Retina (tissue), 1 donor: ENCODE results near the gene ABCG5.

Experiments
- DNase-seq: peaks from one replicate; pipeline ENCODE4 v3.0.0-alpha.2; 2016

The ABCG5 gene

DNA sequence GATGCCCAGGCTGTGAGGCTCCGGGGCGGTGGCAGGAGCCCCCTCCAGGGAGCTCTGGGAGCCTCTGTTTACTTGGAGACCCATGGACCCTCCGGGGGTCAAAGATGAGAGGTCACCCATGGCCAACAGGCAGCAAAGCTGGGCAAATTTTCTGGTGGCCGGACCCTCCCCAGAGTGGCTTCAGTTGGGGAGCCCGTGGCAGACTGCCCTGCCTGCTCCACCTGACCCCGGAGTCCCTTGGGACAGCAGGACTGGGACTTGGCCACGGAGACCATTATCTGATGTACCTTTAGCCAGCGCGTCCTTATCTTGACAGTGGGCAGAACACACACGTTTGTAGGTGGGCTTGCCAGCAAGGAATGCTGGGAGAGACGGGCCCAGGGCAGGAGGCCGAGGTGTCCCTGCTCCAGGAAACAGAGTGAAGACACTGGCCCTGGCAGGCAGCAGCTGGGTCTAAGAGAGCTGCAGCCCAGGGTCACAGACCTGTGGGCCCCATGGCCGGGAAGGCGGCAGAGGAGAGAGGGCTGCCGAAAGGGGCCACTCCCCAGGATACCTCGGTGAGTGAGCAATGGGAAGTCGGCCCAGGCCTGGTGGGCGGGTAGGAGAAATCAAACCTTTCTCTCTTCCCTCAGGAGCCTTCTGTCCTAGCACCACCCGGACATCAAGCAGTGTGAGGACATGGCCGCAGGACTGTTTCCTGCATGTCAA lies at the start of gene ABCG5, which contains the start of gene ABCG8:
Gene ABCG5 (minus strand): TSS at position 280 of the 708 bp plus-strand sequence. CDS start 160 bp downstream, at position 120.
Gene ABCG8 (plus strand): TSS at position 412 of the 708 bp plus-strand sequence. CDS start 83 bp downstream, at position 495.
- DNase-seq, result no peak

DNA sequence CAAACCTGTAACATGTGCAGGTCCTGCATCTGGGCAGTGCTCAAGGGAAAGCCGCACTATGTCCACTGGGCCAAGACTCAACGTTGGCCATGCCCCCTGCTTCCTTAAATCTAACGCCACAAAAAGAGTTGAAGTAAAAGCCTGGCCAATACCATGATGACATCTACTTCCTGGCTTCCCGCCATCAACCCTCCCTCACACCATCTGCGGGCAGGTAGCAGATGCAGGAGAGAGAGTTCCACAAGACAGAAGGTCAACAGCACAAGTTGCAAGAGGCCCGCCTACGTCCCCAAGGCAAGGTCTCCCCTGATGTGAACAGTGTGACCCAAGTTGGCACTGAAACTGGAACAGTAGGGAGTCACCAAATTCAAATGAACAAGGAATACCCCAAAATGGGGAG lies 48.5 kb upstream of the ABCG5 start:
- DNase-seq, result no peak

DNA sequence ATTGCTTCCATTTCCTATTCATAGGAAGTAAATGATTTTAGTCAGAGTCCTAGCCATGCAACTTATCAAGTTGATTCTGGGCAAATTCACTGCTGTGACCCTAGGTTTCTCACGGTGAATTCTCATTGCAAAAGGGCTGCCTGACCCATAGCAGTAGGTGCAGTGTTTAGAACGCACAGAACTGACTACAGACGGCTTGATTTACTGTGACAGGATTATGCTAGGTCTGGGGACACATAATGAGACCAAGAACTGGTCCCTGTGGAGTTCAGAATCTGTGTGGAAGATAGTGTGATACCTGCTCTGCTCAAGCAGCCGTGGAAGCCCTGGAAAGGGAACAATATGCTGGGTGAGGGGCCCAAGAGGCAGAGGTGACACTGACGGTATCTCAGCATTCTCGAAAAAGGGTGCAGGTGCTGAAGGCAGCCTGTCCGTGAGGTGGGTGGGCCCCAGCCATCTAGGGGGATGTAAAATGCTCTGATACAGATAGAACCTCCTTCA lies 46.5 kb upstream of the ABCG5 start:
- no peak for DNase-seq

DNA sequence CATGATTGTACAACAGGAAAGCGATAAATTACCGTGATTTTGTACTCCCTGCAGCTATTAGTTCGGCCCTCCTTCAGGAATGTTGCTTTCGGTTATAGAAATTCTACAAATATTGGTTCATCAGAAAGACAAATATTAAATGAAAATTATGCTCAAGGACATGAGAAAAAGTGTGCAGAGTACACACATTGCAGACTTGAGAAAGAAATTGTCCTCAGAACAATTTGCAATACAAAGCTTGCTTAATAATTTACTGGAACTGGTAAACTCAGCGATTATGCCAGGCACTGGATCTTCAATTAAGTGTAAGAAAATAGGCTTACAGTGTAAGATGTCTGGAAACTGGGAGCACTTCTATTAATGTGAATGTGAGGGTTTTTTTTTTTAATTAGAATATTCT lies 46.0 kb upstream of the ABCG5 start:
- DNase-seq, result no peak

DNA sequence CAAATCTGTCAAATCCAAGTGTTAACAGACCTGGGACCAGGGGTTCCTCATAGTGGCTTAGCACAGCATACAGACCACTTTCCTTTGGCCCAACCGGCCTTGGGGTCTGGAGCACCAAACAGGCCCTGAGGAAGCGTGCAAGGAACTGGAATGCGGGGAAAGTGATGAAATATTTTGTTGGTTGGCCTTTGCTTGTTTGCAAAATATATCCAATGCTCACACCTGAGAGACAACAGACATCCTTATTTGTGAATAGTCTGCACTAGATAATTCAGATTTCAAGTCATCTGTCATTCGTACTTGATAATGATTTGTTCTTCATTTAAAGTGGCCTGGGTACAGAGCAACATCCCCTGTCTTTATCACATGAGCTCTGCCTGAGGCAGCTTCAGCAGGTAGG lies 43.7 kb upstream of the ABCG5 start:
- no peak for DNase-seq

DNA sequence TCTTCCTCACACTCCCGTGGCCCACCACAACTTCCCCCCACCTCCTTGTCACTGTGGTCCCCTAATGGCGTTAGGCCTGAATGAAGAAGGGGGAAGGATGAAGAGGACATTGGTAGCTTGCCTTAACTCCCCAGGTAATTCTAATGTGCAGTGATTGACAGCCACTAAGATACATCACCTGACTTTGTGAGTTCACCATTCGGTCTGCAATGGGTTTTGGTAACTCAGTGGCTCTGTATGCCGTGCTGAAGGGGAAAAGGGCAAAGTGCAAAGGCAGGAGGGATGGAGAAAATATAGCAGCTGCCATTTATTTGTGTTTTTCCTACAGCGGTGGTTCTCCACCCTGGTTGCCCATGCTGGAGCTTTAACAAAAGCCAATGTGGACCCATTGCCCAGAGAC lies 42.3 kb upstream of the ABCG5 start:
- no peak for DNase-seq

DNA sequence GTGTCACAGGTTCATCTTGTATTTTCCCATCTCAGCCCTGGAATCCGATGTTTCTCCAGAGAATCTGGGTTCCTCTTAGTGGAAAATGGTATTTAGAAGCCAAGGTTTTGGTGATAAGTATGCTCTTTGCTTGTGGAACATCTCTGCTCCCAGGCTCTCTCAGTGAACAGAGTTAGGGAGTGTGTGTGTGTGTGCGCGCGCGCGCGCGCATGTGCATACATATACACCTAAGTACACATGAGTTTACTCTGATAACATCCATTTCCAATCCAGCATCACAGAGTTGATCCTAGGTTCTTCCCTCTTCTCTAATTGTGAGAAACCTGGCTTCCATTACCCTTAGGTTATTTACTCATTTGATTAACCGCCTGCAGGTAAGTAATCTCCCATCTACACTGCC lies 41.8 kb upstream of the ABCG5 start:
- DNase-seq, result no peak

DNA sequence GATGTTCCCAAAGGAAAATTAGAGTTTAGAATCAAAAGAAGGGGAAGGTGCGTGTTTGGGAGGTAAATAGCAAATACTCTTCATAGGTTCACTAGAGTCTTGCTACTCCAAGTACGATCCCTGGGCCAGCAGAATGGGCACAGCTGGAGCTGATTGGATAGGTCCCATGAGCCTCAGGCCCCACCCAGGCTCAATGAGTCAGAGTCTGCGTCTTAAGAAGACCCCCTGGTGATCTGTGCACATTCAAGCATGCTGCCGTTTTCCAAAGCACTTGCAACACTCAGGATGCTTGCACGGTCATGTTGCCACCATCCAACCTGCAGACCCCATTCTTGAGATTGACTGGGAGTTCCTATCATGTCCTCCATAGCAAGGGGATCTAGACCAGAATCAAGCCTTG lies 40.6 kb upstream of the ABCG5 start:
- DNase-seq, result no peak

DNA sequence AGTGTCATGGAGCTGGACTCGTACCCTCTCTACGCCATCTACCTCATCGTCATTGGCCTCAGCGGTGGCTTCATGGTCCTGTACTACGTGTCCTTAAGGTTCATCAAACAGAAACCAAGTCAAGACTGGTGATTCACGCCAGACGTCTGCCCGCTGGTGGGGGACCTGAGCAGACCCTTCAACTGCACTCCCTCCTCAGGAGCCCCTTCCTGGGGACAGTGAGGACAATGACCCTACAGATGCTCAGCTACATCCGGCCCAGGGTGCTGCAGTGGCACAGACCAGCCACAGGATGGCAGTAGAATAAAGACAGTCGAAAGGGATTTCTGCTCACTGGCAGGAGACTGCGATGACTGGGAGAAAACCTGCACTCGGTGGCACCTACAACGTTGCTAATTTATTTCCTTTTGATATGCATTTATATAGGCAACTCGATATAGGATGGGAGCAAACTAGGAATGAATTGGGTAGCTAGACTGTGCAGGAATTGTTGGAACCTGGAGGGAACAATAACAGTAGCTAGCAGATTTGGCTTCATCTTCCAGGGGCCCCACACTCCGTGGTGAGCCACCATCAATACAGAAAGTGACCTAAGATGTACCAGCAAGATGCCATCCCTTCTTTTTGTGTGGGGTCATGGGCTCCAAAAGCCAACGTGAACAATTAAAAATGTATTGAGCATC lies 39.3 kb upstream of the ABCG5 start:
- peak; percentile 79 for DNase-seq

DNA sequence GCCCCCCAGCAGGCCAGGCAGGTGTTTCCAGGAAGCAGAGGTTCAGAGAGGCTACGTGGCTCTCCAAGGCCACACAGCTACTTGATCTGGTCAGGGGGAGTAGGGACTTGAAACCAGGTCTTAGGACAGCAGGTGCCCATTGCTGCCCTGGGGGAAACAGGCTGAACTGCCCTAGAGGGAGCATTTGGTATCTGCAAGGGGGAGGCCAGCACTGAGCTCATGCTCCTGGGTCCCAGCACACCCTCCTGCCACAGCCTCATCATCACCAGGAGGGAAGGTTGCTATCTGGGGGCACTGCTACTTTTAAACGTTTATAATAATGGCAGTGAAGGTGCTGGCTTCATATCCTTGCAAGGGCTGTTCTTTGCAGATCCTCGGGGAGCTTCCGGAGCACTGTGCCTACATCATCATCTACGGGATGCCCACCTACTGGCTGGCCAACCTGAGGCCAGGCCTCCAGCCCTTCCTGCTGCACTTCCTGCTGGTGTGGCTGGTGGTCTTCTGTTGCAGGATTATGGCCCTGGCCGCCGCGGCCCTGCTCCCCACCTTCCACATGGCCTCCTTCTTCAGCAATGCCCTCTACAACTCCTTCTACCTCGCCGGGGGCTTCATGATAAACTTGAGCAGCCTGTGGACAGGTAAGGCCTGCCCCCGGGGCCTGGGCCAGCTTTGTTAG lies 36.3 kb upstream of the ABCG5 start:
- DNase-seq, result no peak

DNA sequence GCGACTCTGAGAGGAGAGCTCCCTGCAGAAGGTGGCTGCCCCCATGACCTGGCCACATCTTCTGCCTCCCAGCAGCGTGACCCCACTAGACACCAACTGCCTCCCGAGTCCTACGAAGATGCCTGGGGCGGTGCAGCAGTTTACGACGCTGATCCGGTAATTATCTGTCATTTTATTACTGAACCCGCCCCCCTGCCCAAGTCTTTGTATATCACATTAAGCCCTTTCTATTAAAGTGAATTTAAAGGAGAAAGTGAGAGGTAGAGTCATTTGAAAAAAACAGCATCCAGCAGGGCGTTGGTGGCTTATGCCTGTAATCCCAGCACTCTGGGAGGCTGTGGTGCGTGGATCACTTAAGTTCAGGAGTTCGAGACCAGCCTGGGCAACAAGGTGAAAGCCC lies 33.5 kb upstream of the ABCG5 start:
- no peak for DNase-seq

DNA sequence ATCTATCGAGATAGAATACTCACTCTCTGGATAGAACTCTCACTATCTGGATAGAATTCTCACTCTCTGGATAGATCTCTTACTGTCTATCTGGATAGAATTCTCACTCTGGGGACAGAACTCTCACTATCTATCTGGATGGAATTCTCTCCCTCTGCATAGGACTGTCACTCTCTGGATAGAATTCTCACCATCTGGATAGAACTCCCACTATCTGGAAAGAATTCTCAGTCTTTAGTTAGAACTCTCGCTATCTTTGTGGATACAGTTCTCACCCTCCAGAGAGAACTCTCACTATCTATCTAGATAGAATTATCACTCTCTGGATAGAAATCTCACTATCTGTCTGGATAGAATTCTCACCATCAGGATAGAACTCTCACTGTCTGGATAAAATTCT lies 16.7 kb upstream of the ABCG5 start:
- no peak for DNase-seq

DNA sequence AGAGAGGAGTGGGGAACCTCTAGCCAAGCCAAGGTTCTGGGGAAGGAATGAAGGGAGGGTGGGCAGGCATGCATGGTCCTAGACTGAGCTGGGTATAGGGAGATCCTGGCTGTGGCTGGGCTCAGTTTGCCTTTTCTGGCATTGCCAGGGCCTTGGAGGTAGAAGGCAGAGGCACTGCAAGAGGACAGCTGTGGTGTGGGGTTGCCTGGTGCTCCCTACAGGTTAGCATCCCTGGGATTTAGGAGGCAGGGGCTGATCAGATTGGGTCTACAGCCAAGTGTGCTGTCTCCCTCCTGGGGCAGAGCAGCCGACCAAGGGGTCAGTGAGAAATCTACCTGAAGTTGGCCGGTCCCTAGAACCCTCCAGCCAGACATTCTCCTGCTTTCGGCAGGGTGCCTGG lies 16.0 kb upstream of the ABCG5 start:
- DNase-seq, result no peak

DNA sequence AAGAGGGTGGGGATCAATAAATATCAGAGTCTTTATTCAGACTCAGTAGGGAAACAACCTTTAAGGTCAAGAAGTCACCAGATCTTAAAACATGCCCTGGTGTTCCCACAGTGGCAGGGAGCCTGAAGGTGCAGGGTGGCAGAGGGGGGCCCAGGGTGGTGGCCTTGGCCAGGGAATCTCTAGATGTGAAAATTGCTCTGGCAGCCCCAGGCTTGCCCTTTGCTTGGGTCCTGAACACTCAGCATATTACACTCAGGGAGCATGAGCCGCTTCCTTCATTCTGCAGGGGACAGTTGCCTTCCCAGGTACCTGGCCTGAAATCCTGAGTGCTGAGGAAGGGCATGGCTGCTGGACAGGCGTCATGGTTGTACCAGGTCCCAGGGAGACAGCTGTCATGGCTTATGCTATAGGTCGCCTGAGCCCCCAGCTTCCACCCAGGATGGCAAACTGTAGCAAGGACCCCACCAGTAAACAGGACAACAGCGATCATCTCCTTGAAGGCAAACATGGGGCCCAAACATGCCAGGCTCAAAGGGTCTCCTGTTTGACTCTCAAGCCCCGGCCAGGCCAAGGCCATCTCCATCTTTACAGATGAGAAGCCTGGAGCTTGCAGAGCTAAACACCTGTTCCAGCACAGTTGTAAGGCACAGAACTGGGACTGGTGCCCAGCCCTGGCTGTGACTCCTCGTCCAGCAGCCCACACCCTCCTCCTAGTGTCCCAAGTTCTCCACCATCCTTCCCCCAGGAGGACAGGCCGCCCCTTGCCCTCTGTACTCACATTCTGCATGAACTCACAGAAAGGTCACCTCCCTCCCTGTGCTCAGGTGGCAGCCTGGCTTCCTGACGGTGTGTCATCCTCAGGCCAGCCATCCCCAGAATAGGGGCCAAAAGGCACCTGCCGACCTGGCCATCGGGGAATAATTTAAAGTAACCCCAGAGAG lies 14.8 kb upstream of the ABCG5 start:
- DNase-seq, result no peak

DNA sequence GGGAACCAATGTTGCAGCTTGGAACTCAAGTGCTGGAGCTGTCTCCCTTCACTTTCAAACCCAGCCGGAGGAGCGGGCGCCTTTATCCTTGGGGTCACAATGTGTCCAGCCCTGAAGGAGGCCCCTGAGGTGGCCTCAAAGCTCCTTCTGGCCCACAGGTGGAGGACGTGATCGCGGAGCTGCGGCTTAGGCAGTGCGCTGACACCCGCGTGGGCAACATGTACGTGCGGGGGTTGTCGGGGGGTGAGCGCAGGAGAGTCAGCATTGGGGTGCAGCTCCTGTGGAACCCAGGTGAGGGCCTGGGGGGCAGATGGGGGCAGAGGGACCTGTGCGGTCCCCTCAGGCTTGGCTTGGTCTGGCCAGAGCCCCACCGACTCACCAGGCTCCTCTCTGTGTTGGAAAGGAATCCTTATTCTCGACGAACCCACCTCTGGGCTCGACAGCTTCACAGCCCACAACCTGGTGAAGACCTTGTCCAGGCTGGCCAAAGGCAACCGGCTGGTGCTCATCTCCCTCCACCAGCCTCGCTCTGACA lies 13.6 kb upstream of the ABCG5 start:
- no peak for DNase-seq

DNA sequence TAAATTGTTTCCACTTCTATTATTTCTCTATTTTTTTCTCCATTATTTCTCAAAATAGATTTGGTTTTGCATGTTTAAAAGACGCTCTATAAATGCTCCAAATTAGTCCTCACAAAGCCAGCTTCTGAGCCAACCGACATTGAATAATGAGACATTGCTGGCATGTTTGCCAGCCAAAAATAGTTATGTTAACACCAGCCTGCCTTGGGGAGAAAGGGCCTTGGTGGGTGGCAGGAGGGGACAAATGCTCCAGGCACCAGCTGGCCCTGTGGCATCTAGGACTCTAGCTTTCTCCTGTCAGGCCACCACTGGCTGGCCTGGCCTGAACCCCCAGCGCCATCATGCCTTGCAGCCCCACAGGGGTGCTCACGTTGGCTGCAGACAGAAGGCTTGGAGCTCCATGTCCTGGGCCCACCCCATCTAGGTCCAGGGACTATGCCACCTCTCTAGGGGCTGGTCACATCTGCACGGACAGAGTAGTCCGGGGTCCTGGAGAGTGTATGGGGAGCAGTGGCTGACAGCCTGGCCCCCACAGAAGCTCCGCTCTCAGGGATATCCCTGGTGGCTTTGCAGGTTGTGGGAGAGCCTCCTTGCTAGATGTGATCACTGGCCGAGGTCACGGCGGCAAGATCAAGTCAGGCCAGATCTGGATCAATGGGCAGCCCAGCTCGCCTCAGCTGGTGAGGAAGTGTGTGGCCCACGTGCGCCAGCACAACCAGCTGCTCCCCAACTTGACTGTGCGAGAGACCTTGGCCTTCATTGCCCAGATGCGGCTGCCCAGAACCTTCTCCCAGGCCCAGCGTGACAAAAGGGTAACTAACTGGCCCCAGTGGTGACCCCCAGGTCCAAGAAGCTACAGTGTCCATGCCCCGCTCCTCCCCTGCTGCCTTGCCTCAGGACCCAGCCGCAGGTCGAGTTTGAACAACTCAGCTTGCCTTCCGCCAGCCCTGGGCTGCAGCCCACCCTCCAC lies 12.7 kb upstream of the ABCG5 start:
- no peak for DNase-seq

DNA sequence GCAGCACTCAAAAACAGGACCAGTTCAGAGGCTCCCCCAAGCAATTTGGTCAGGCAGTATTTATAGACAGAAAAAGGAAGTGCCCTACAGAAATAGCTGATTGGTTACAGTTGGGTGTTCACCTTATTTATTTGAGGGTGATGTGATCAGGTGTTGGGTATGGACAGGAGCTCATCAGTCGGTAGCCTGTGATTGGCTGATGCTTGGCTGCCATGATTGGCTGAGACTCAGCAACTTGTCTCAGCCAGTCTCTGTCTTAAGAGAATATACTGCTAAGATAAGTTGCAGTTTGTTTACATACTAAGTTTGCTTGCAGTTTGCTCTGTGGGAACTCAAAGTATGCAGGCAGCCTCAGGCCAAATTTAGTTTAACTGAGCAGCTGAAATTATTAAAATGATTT lies 9.6 kb upstream of the ABCG5 start:
- DNase-seq, result no peak

DNA sequence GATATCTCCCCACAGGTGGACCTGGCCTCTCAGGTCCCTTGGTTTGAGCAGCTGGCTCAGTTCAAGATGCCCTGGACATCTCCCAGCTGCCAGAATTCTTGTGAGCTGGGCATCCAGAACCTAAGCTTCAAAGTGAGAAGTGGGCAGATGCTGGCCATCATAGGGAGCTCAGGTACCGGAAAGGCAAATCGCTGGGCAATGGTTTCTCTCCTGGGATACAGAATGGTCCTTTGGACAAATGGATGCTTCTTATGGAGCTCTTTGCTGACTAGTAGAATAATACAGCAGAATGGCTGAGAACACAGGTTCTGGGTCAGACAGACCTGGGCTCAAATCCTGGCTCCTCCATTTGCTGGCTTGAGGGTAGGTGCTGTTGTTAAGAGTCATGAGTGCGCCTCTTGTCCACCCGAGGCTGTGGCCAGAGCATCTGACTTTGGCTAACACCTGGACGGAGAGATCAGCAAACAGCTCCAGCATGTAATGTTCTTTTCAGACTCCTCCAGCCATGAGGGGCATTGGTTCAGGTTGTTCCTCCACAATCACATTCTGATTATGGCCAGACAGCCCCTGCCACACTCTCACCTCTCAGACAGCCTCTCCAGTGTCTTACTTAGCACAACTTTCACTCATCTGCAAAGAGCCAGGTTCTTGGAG lies 7.6 kb upstream of the ABCG5 start:
- DNase-seq, result no peak

DNA sequence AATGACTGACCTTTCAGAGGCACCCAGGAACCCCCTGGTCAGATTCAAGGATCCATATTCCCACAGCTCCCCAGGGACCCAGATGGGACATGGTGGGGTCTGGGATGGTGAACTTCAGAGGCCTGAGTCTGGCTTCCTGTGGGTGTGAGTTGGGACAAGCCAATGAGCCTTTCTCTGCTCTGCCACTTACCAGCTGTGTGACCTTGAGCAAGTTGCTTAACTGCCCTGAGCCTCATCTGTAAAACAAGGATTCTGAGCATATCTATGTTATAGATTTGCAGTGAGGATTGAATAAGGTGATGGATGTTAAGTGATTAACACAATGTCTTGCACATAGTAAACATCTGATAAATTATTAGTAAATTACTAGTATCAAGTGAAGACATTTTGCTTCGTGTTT lies 6.5 kb upstream of the ABCG5 start:
- no peak for DNase-seq

DNA sequence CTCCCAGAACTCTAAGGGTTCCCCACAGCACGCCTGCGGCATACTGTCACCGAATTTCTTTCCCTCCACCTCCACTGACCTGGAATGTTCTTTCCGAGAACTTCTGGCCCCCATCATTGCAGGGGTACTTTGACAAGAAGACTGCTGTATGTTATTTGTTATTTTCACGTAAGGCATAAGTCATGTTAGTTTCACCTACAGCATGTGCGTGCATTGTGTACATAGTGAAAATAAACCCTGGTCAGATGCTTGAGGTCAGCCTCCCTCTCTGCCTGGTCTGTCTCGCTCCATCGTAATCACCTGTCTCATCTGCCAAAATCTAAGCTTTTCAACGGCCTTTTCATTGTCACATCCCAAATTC lies 4.2 kb upstream of the ABCG5 start:
- no peak for DNase-seq
